GM18951 (cell line): ENCODE results near the gene ASB3.
"Not testable (repeated sequence)": the region's sequence is repeated elsewhere in the genome, so short reads cannot be mapped to it uniquely, and the experiment has no call there.

Experiments
- POLR2A ChIP-seq: IDR thresholded peaks from 4 replicates; pipeline ENCODE4 v1.6.1; 2011; ENCODE audit warnings: mild to moderate bottlenecking; ENCODE audit not compliant: insufficient read length, insufficient read depth; ENCODE audit errors: extremely low read depth
- in situ Hi-C: fragments of 300-500 bp; cut with MboI; formaldehyde crosslinking; loops from one replicate; pipeline ENCODE4 v1.12.0; 2022; ENCODE audit warnings: low sequenced_read_pairs, mixed read lengths, inconsistent platforms; ENCODE audit not compliant: unreplicated experiment

The ASB3 gene

GRCh38 chr2:53694096-53694771, 92.5 kb downstream of the ASB3 start:
- no peak for TF ChIP-seq POLR2A
- in situ Hi-C loops = no loop called here

- TF ChIP-seq POLR2A = no peak
- in situ Hi-C loops = no loop called here
These were observed 95.9 kb downstream of the ASB3 start for GRCh38 chr2:53690876-53691275.

GRCh38 chr2:53672881-53673522, 113.8 kb downstream of the ASB3 start:
- no peak for TF ChIP-seq POLR2A
- in situ Hi-C loops = no loop called here

- TF ChIP-seq POLR2A = no peak
- in situ Hi-C loops = no loop called here
These were observed 116.4 kb downstream of the ASB3 start for GRCh38 chr2:53670331-53670730.

GRCh38 chr2:53668624-53669026, 118.1 kb downstream of the ASB3 start:
- TF ChIP-seq POLR2A = no peak
- in situ Hi-C loops = no loop called here

GRCh38 chr2:53667130-53667529, 119.6 kb downstream of the ASB3 start:
- in situ Hi-C loops = not testable (repeated sequence)

GRCh38 chr2:53660886-53661285, 125.9 kb downstream of the ASB3 start:
- no peak for TF ChIP-seq POLR2A
- in situ Hi-C loops = no loop called here

GRCh38 chr2:53658474-53658873, 128.3 kb downstream of the ASB3 start:
- in situ Hi-C loops = not testable (repeated sequence)

GRCh38 chr2:53655256-53655655, 131.5 kb downstream of the ASB3 start:
- in situ Hi-C loops = no loop called here
- TF ChIP-seq POLR2A = no peak

- no peak for TF ChIP-seq POLR2A
- in situ Hi-C loops = no loop called here
These were observed 132.4 kb downstream of the ASB3 start for GRCh38 chr2:53654396-53654795.

- in situ Hi-C loops = no loop called here
- no peak for TF ChIP-seq POLR2A
These were observed 134.6 kb downstream of the ASB3 start for GRCh38 chr2:53652131-53652530.

GRCh38 chr2:53646788-53647187, 140.0 kb downstream of the ASB3 start:
- TF ChIP-seq POLR2A = no peak

GRCh38 chr2:53641290-53641689, 145.5 kb downstream of the ASB3 start:
- no peak for TF ChIP-seq POLR2A
- in situ Hi-C loops = no loop called here

More at GRCh38 chr2:53646788-53647187, 140.0 kb downstream of the ASB3 start:
- in situ Hi-C loops = no loop called here

- in situ Hi-C loops = no loop called here
- no peak for TF ChIP-seq POLR2A
These were observed 146.3 kb downstream of the ASB3 start for GRCh38 chr2:53640466-53640865.
